ENCODE measurements around the gene FABP2. TPM values are rescaled to one million over a fixed set of nuclear protein-coding genes. Genes with fewer than 3 reads are reported as not detected.
"Not testable (repeated sequence)": the region's sequence is repeated elsewhere in the genome, so short reads cannot be mapped to it uniquely, and the experiment has no call there.

Gene FABP2
- total RNA-seq (ENCODE audit: low replicate concordance): not detected in 2 replicates

DNA sequence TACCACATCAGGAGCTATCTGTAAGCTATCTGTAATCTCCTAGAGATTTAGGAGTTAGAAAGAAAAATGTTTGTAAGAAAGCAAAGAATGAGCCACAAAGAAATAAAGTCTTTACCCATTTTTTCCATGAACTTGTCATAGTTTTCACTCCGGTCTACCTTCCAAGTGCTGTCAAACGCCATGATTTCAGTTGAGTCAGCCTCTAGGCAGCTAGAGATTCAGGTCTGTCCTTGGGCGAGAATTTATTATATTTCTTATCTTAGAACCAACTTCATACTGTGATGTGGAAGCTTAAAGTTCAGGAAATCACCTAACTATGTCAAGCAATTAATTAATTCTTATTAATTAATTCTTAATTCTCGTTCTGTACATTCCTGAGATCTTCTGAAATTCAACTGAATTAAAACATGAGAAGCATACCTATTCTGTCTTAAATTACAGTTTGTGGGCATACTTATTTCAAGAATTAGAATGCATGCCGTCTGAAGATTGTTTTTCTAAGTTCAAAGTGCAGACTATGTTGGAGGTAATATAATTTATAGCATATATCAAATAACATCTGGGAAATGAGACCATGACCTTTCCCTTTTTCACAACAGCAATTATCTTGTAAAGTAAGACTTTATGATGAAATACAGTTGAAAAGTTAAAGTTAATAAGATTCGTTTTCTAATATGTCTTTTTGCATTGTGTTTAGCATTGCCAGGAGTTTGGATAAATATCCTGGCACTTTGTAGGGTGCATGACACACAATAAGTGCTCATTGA, at the start of gene FABP2:
Gene FABP2 (minus strand): TSS at position 218 of the 767 bp plus-strand sequence. CDS start 36 bp downstream, at position 182.
- Histone ChIP-seq H3K4me2 (no peak within 1 kb of the TSS), H3F3A (ENCODE audit: low read depth) (no peaks in the 10 kb centered on the region), H3K4me1 (no peaks in the 10 kb centered on the region), H3K27me3 (no peaks in the 10 kb centered on the region), H3K9me3 (ENCODE audit: low read depth) (no peaks in the 10 kb centered on the region), H3K4me3 (no peak within 1 kb of the TSS), H3K9ac (no peak within 1 kb of the TSS), H3K36me3 (no peaks in the 10 kb centered on the region), H3K79me2 (ENCODE audit: low read depth) (no peaks in the 10 kb centered on the region), H4K20me1 (ENCODE audit: low read depth) (no peaks in the 10 kb centered on the region), H2AFZ (replicated peaks) (no peak within 1 kb of the TSS), H3K27ac (no peak within 1 kb of the TSS)
- no peaks in the 10 kb centered on the region for H3K27me3 Mint-ChIP-seq (ENCODE audit: insufficient read depth, low read depth)
- H3K9me3 Mint-ChIP-seq: no peaks in the 10 kb centered on the region
- no peak for TF ChIP-seq EZH2 (IDR thresholded peaks at IDR 0.05)
- TF ChIP-seq, protein P1, sequence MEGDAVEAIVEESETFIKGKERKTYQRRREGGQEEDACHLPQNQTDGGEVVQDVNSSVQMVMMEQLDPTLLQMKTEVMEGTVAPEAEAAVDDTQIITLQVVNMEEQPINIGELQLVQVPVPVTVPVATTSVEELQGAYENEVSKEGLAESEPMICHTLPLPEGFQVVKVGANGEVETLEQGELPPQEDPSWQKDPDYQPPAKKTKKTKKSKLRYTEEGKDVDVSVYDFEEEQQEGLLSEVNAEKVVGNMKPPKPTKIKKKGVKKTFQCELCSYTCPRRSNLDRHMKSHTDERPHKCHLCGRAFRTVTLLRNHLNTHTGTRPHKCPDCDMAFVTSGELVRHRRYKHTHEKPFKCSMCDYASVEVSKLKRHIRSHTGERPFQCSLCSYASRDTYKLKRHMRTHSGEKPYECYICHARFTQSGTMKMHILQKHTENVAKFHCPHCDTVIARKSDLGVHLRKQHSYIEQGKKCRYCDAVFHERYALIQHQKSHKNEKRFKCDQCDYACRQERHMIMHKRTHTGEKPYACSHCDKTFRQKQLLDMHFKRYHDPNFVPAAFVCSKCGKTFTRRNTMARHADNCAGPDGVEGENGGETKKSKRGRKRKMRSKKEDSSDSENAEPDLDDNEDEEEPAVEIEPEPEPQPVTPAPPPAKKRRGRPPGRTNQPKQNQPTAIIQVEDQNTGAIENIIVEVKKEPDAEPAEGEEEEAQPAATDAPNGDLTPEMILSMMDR (IDR thresholded peaks at IDR 0.05): no peak
- no peak for TF ChIP-seq EZH2phosphoT487 (IDR thresholded peaks at IDR 0.05)
- no peak for DNase-seq (ENCODE audit: low spot score)
- no peak within 1 kb of the TSS for H3K27ac Mint-ChIP-seq
- no peaks in the 10 kb centered on the region for H3K36me3 Mint-ChIP-seq
- H3K4me1 Mint-ChIP-seq: no peaks in the 10 kb centered on the region
- H3K4me3 Mint-ChIP-seq: no peak within 1 kb of the TSS

DNA sequence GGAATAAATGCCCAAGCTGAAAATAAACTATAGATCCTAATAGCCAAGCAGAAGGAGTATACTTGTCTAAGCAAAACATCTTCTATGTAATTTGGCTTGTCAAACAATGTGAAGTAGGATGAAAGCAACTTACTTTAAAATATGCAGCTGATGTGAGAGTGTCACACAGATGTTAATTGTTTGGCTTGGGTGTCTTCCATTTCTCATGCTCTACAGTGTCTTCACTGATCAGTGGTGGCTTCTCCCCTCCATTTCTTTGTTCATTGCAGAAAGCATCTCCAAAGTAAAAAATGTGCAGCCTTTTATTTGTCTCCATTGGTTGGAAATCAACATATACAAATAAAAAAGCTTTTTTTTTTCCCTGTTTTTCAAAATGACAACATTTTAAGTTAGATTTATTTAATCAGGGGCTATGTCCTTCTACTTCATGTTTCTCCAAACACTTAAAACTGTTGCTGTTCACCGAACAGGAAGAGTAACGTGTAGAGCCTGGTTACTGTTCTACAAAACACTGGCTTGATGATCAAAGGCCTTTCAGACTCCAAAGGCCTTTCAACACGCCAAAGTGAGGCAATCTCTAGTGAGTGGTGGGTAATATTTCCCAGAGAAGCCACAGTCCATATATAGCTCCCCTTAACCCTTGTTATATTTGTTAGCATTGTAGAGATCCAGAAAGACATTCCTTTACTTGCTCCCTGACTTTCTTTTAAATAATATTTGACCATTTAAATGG, 49.2 kb upstream of the FABP2 start:
- not testable (repeated sequence) for H3K27ac Mint-ChIP-seq; H3F3A ChIP-seq (ENCODE audit: low read depth); H3K4me1 Mint-ChIP-seq; H3K9ac ChIP-seq; H3K36me3 Mint-ChIP-seq; H3K4me3 ChIP-seq; H3K4me3 Mint-ChIP-seq; H3K27me3 Mint-ChIP-seq (ENCODE audit: insufficient read depth, low read depth); H3K79me2 ChIP-seq (ENCODE audit: low read depth); H3K4me1 ChIP-seq; DNase-seq (ENCODE audit: low spot score); H3K27ac ChIP-seq; H3K36me3 ChIP-seq; H3K9me3 Mint-ChIP-seq; H3K9me3 ChIP-seq (ENCODE audit: low read depth); H4K20me1 ChIP-seq (ENCODE audit: low read depth); H3K4me2 ChIP-seq; H2AFZ ChIP-seq (replicated peaks); H3K27me3 ChIP-seq

DNA sequence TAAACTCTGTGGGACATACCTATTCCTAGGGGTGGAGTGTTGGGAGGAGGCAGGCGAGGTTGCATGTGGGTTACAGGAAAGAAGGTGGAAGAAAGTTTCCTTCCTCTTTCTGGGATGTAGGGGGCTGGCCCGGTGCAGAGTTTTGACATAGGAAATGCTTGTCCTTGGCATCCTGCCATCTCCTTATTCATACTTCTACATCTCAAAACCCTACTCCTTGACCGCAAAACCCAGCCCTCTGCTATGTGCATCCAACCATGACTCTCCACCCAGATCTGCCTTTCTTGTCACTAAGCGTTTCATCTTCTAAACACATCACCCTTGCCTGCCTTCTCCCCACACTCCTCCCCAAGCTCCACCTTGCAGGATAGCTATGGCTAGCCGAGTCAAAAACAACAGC, 48.5 kb upstream of the FABP2 start:
- H2AFZ ChIP-seq (replicated peaks); H3K9me3 ChIP-seq (ENCODE audit: low read depth); H3K27me3 Mint-ChIP-seq (ENCODE audit: insufficient read depth, low read depth); H3K27me3 ChIP-seq; H3K27ac ChIP-seq; H4K20me1 ChIP-seq (ENCODE audit: low read depth); H3K4me2 ChIP-seq; H3K4me1 Mint-ChIP-seq; H3K27ac Mint-ChIP-seq; H3K36me3 ChIP-seq; H3K4me3 Mint-ChIP-seq; H3K36me3 Mint-ChIP-seq; H3K4me1 ChIP-seq; H3F3A ChIP-seq (ENCODE audit: low read depth); H3K4me3 ChIP-seq; H3K9ac ChIP-seq; H3K9me3 Mint-ChIP-seq; H3K79me2 ChIP-seq (ENCODE audit: low read depth); DNase-seq (ENCODE audit: low spot score): not testable (repeated sequence)

DNA sequence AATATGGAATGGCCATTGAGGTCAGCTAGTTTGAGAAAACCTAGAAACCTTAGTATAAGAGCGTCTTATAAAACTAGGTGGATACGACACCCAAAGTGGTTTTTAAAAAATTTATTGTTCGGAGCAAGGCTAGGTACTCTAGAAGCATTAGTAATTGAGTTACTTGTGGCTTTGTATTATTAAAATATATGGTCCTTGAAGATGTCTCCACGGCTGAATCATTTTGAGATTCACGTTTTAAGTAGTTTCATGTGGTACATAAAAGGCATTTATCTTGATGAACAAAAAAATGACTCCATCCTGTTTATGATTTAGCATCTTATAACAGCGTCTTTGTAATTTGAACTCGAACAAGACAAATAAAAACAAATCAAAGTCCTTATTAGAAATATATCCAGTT, 44.9 kb upstream of the FABP2 start:
- not testable (repeated sequence) for H3K4me2 ChIP-seq; H3F3A ChIP-seq (ENCODE audit: low read depth); H3K27me3 ChIP-seq; H3K27me3 Mint-ChIP-seq (ENCODE audit: insufficient read depth, low read depth); H3K4me3 ChIP-seq; DNase-seq (ENCODE audit: low spot score); H3K9me3 Mint-ChIP-seq; H3K79me2 ChIP-seq (ENCODE audit: low read depth); H3K4me1 ChIP-seq; H3K9me3 ChIP-seq (ENCODE audit: low read depth); H3K27ac ChIP-seq; H4K20me1 ChIP-seq (ENCODE audit: low read depth); H3K27ac Mint-ChIP-seq; H3K36me3 Mint-ChIP-seq; H3K9ac ChIP-seq; H2AFZ ChIP-seq (replicated peaks); H3K4me3 Mint-ChIP-seq; H3K4me1 Mint-ChIP-seq; H3K36me3 ChIP-seq

DNA sequence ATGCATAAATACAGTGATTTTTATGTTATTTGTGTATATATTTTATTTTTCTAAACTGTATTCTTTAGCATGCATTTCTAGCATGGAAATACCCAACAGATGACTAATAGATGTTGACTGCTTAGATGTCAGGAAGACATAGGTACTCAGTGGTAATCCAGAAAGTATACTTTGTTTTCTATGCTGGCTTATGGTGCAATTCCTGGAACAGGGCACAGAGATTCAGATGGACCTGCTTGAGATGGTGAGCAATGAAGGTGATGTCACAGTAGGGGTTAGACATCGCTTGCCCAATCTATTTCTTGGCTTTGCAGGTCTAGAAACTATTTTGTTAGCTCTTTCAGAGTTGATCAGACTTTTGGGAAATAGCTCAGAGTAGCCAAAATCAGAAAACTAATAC, 42.3 kb upstream of the FABP2 start:
- H3K79me2 ChIP-seq (ENCODE audit: low read depth); H3K27ac ChIP-seq; H3K27me3 Mint-ChIP-seq (ENCODE audit: insufficient read depth, low read depth); H3K4me3 Mint-ChIP-seq; H3K27me3 ChIP-seq; H3K4me1 Mint-ChIP-seq; H3K9me3 Mint-ChIP-seq; H3F3A ChIP-seq (ENCODE audit: low read depth); H3K4me1 ChIP-seq; H3K36me3 ChIP-seq; H3K4me2 ChIP-seq; H2AFZ ChIP-seq (replicated peaks); H3K27ac Mint-ChIP-seq; H3K36me3 Mint-ChIP-seq; DNase-seq (ENCODE audit: low spot score); H3K4me3 ChIP-seq; H3K9me3 ChIP-seq (ENCODE audit: low read depth); H3K9ac ChIP-seq; H4K20me1 ChIP-seq (ENCODE audit: low read depth): not testable (repeated sequence)

DNA sequence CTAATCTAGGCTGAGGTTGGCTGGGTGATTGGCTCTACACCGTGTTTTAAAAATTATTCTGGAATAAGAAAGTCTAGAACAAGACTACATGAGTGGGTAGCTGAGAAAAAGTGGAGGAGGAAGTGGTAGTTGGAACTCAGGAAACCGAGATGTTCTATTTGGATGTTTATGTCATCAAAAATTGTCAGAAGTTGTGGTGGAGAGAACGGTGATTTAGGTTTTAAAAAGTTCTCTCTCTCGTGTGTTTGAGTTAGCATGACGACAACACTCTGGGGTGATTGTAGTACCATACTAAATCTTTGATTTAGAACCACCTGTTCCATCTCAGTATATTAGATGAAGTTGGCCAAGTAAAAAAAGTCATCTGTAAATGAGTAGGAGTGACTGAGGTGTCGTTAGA, 41.4 kb upstream of the FABP2 start:
- not testable (repeated sequence) for H3K4me2 ChIP-seq; H3K9me3 ChIP-seq (ENCODE audit: low read depth); H3K4me1 ChIP-seq; H4K20me1 ChIP-seq (ENCODE audit: low read depth); H3K9me3 Mint-ChIP-seq; H3K4me3 ChIP-seq; H3K36me3 ChIP-seq; H3K27ac ChIP-seq; H3K27ac Mint-ChIP-seq; H3K4me1 Mint-ChIP-seq; H2AFZ ChIP-seq (replicated peaks); H3K36me3 Mint-ChIP-seq; H3K9ac ChIP-seq; DNase-seq (ENCODE audit: low spot score); H3K79me2 ChIP-seq (ENCODE audit: low read depth); H3F3A ChIP-seq (ENCODE audit: low read depth); H3K27me3 ChIP-seq; H3K4me3 Mint-ChIP-seq; H3K27me3 Mint-ChIP-seq (ENCODE audit: insufficient read depth, low read depth)

DNA sequence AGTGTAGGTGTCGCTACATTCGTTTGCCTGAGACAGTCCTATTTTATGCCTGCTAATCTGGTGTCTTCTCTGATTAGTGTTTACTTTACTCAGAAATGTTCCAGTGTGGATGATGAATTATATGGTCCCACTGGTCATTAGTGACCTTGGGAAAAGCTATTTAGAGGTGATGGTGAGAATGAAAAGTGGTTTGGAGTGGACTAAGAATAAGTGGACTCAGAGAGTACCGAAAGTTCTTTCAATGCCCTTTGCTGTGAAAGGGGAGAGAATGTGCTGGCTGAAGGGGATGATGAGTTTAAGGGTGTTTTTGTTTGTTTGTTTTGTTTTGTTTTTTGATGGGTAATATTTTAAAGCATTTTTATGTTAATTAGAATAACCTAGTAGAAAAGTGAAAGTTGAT, 40.5 kb upstream of the FABP2 start:
- not testable (repeated sequence) for H3K4me1 ChIP-seq; H3K36me3 Mint-ChIP-seq; H3K36me3 ChIP-seq; H3K27ac ChIP-seq; H3K9me3 ChIP-seq (ENCODE audit: low read depth); H2AFZ ChIP-seq (replicated peaks); H3K79me2 ChIP-seq (ENCODE audit: low read depth); H3K27ac Mint-ChIP-seq; H3F3A ChIP-seq (ENCODE audit: low read depth); H3K9ac ChIP-seq; H4K20me1 ChIP-seq (ENCODE audit: low read depth); H3K4me2 ChIP-seq; H3K4me3 ChIP-seq; H3K27me3 Mint-ChIP-seq (ENCODE audit: insufficient read depth, low read depth); H3K4me1 Mint-ChIP-seq; H3K9me3 Mint-ChIP-seq; H3K27me3 ChIP-seq; H3K4me3 Mint-ChIP-seq; DNase-seq (ENCODE audit: low spot score)

Data from neural progenitor cell (in vitro differentiated cells).